Activated CD4-positive, alpha-beta T cell treated with anti-CD3 and anti-CD28 coated beads for 36 hours (primary cell): Measurements from ENCODE around the gene GNAS. TPM values are rescaled to one million over a fixed set of nuclear protein-coding genes. Genes with fewer than 3 reads are reported as not detected.
"Not testable (repeated sequence)": the region's sequence is repeated elsewhere in the genome, so short reads cannot be mapped to it uniquely, and the experiment has no call there.

Experiments
- ATAC-seq: fragments of 200-7000 bp; cut with Tn5 transposase; one replicate; pipeline ENCODE4 v1.10.0; 2021; ENCODE audit warnings: mild to moderate bottlenecking, moderate library complexity
- CTCF ChIA-PET: fragments of 350-600 bp; sonication (Branson Sonifier 250); formaldehyde crosslinking; loops from one replicate; lab custom pipeline; 2021; ENCODE audit warnings: antibody characterized with exemption; lab: Charles Lee
- POLR2A ChIA-PET: fragments of 350-600 bp; sonication (Branson Sonifier 250); formaldehyde crosslinking; loops from one replicate; lab custom pipeline; 2021; ENCODE audit warnings: antibody characterized with exemption, inconsistent platforms; lab: Charles Lee
- DNase-seq: peaks from one replicate; pipeline ENCODE4 v3.0.0-alpha.2; 2020
- H3K27ac Mint-ChIP-seq: one replicate; pipeline ENCODE4 v1.8.0; 2021; ENCODE audit warnings: mixed read lengths
- H3K27me3 Mint-ChIP-seq: one replicate; pipeline ENCODE4 v1.8.0; 2021; ENCODE audit warnings: mixed read lengths
- H3K36me3 Mint-ChIP-seq: one replicate; pipeline ENCODE4 v1.8.0; 2021; ENCODE audit warnings: low read depth, mixed read lengths
- H3K4me1 Mint-ChIP-seq: one replicate; pipeline ENCODE4 v1.8.0; 2021; ENCODE audit warnings: mixed read lengths
- H3K4me3 Mint-ChIP-seq: one replicate; pipeline ENCODE4 v1.8.0; 2021; ENCODE audit warnings: mild to moderate bottlenecking, moderate library complexity, mixed read lengths
- H3K9me3 Mint-ChIP-seq: one replicate; pipeline ENCODE4 v1.8.0; 2021; ENCODE audit warnings: low read depth, mixed read lengths
- intact Hi-C, 2 experiments: fragments of 100-400 bp; cut with DNase I in 1 of 2; cut with micrococcal nuclease in 1 of 2; formaldehyde crosslinking; loops; one replicate each; pipeline versions ENCODE4 v1.14.2 to v1.15.1; 2022 to 2024; cut with DNase I, micrococcal nuclease
- total RNA-seq, 2 experiments: library from RNA; stranded (reverse); gene quantifications; one replicate each; pipeline ENCODE4 v1.2.3, GENCODE V29; 2021

The GNAS gene
- total RNA-seq, 2 experiments from 2014 or later: 713 to 965 TPM

GRCh38 chr20:58816957-58817651 is 35.4 kb upstream of the GNAS start:
- Mint-ChIP-seq H3K4me1 (peaks cover 16% of the 10 kb centered on the region), H3K27ac (no peak overlapping the region), H3K27me3 (peaks cover 35% of the 10 kb centered on the region), H3K4me3 (no peak overlapping the region), H3K36me3 (peaks cover 17% of the 10 kb centered on the region), H3K9me3 (peaks cover 8% of the 10 kb centered on the region)
- ChIA-PET CTCF (interaction anchor here (0.9 kb wide), 1 partner anchor 33 kb away, joined by 3 read pairs; the partner anchor contains the start of gene GNAS-AS1), POLR2A (interaction anchor here (0.7 kb wide), 1 partner anchor 319 kb away, joined by 3 read pairs; no protein-coding TSS in a partner anchor)
- ATAC-seq (no peak), DNase-seq (no peak)
- intact Hi-C loops: loop anchor here (10.0 kb wide), 2 partner anchors 332 to 1202 kb away; no protein-coding TSS in a partner anchor

- ChIA-PET CTCF (interaction anchor here (0.9 to 1.6 kb wide), 2 partner anchors 15 to 33 kb away, joined by 3 to 6 read pairs; partner anchors contain the start of gene GNAS-AS1), POLR2A (no interaction called here)
- peaks cover 33% of the 10 kb centered on the region for H3K27me3 Mint-ChIP-seq
- H3K27ac Mint-ChIP-seq: no peak overlapping the region
- no peak for ATAC-seq
- H3K4me1 Mint-ChIP-seq: peaks cover 16% of the 10 kb centered on the region
- no peak overlapping the region for H3K4me3 Mint-ChIP-seq
- H3K36me3 Mint-ChIP-seq: peaks cover 17% of the 10 kb centered on the region
- peaks cover 8% of the 10 kb centered on the region for H3K9me3 Mint-ChIP-seq
- DNase-seq: no peak
- intact Hi-C loops: loop anchor here (1.0 to 10.0 kb wide), 4 partner anchors 35 to 1203 kb away; partner anchors contain the start of gene GNAS (in 1 of the 2)
Observed at GRCh38 chr20:58817748-58818147, 34.8 kb upstream of the GNAS start.

- ChIA-PET POLR2A (no interaction called here), CTCF (interaction anchor here (0.5 to 1.6 kb wide), 4 partner anchors 11 to 24 kb away, joined by 3 to 6 read pairs (median 3); no protein-coding TSS in a partner anchor)
- Mint-ChIP-seq H3K27ac (no peak overlapping the region), H3K9me3 (peaks cover 8% of the 10 kb centered on the region), H3K4me3 (no peak overlapping the region), H3K4me1 (peaks cover 16% of the 10 kb centered on the region), H3K36me3 (peaks cover 17% of the 10 kb centered on the region), H3K27me3 (peaks cover 24% of the 10 kb centered on the region)
- intact Hi-C loops: loop anchor here (1.0 to 10.0 kb wide), 4 partner anchors 34 to 1204 kb away; partner anchors contain the start of gene GNAS (in 1 of the 2)
- ATAC-seq: peak; percentile 97
- DNase-seq: peak; percentile 91
Observed at GRCh38 chr20:58818586-58819285, 33.8 kb upstream of the GNAS start.

GRCh38 chr20:58819921-58820320 is 32.6 kb upstream of the GNAS start:
- ChIA-PET POLR2A (interaction anchor here (1.2 kb wide), 1 partner anchor 15 kb away, joined by 3 read pairs; no protein-coding TSS in a partner anchor), CTCF (no interaction called here)
- intact Hi-C loops: loop anchor here (2.0 to 10.0 kb wide), 3 partner anchors 335 to 1205 kb away; no protein-coding TSS in a partner anchor
- Mint-ChIP-seq H3K36me3 (peaks cover 17% of the 10 kb centered on the region), H3K4me1 (peaks cover 16% of the 10 kb centered on the region), H3K9me3 (peaks cover 8% of the 10 kb centered on the region), H3K27ac (no peak overlapping the region), H3K4me3 (no peak overlapping the region), H3K27me3 (peaks cover 23% of the 10 kb centered on the region)
- ATAC-seq (no peak), DNase-seq (no peak)

GRCh38 chr20:58820515-58820914 is 32.0 kb upstream of the GNAS start:
- peaks cover 19% of the 10 kb centered on the region for H3K27me3 Mint-ChIP-seq
- H3K9me3 Mint-ChIP-seq, intact Hi-C loops, H3K4me3 Mint-ChIP-seq, ATAC-seq, DNase-seq, H3K27ac Mint-ChIP-seq, CTCF ChIA-PET: not testable (repeated sequence)
- H3K36me3 Mint-ChIP-seq: peaks cover 17% of the 10 kb centered on the region
- POLR2A ChIA-PET: interaction anchor here (0.6 to 1.2 kb wide), 2 partner anchors 14 to 31 kb away, joined by 3 read pairs; no protein-coding TSS in a partner anchor
- H3K4me1 Mint-ChIP-seq: peaks cover 16% of the 10 kb centered on the region

- Mint-ChIP-seq H3K27ac (no peak overlapping the region), H3K36me3 (peaks cover 17% of the 10 kb centered on the region), H3K4me3 (no peak overlapping the region), H3K9me3 (peaks cover 8% of the 10 kb centered on the region), H3K4me1 (peaks cover 16% of the 10 kb centered on the region), H3K27me3 (peaks cover 10% of the 10 kb centered on the region)
- intact Hi-C loops: no loop called here
- ChIA-PET POLR2A (no interaction called here), CTCF (interaction anchor here (0.8 kb wide), 1 partner anchor 17 kb away, joined by 3 read pairs; no protein-coding TSS in a partner anchor)
- DNase-seq (no peak), ATAC-seq (no peak)
Observed at GRCh38 chr20:58822149-58822548, 30.4 kb upstream of the GNAS start.

- intact Hi-C loops: no loop called here
- Mint-ChIP-seq H3K27ac (no peak overlapping the region), H3K36me3 (peaks cover 11% of the 10 kb centered on the region), H3K4me1 (peaks cover 15% of the 10 kb centered on the region), H3K9me3 (peaks cover 8% of the 10 kb centered on the region), H3K4me3 (no peak overlapping the region), H3K27me3 (peaks cover 9% of the 10 kb centered on the region)
- DNase-seq (no peak), ATAC-seq (no peak)
- CTCF ChIA-PET: interaction anchor here (0.8 kb wide), 1 partner anchor 16 kb away, joined by 3 read pairs; no protein-coding TSS in a partner anchor
- POLR2A ChIA-PET: no interaction called here
Observed at GRCh38 chr20:58822748-58823730, 29.5 kb upstream of the GNAS start.

GRCh38 chr20:58824843-58825242 is 27.7 kb upstream of the GNAS start:
- Mint-ChIP-seq H3K4me3 (no peak overlapping the region), H3K4me1 (no peaks in the 10 kb centered on the region), H3K36me3 (peaks cover 11% of the 10 kb centered on the region), H3K9me3 (peaks cover 8% of the 10 kb centered on the region), H3K27ac (no peak overlapping the region), H3K27me3 (peaks cover 9% of the 10 kb centered on the region)
- DNase-seq (no peak), ATAC-seq (no peak)
- intact Hi-C loops: no loop called here
- ChIA-PET POLR2A (no interaction called here), CTCF (no interaction called here)

GRCh38 chr20:58825450-58825849 is 27.1 kb upstream of the GNAS start:
- no peak for DNase-seq
- ChIA-PET CTCF (no interaction called here), POLR2A (no interaction called here)
- intact Hi-C loops: no loop called here
- Mint-ChIP-seq H3K4me3 (no peak overlapping the region), H3K9me3 (peaks cover 8% of the 10 kb centered on the region), H3K36me3 (peaks cover 11% of the 10 kb centered on the region), H3K4me1 (no peaks in the 10 kb centered on the region), H3K27me3 (peaks cover 9% of the 10 kb centered on the region), H3K27ac (no peak overlapping the region)
- ATAC-seq: no peak

GRCh38 chr20:58826271-58826670 is 26.2 kb upstream of the GNAS start:
- peaks cover 1% of the 10 kb centered on the region for H3K9me3 Mint-ChIP-seq
- intact Hi-C loops: no loop called here
- H3K4me1 Mint-ChIP-seq: no peaks in the 10 kb centered on the region
- H3K4me3 Mint-ChIP-seq: no peak overlapping the region
- ATAC-seq (no peak), DNase-seq (no peak)
- peaks cover 5% of the 10 kb centered on the region for H3K27me3 Mint-ChIP-seq
- ChIA-PET CTCF (no interaction called here), POLR2A (no interaction called here)
- no peak overlapping the region for H3K27ac Mint-ChIP-seq
- H3K36me3 Mint-ChIP-seq: peaks cover 6% of the 10 kb centered on the region
